HCT116 (cell line): ENCODE data around the gene PVALEF. TPM values are rescaled to one million over a fixed set of nuclear protein-coding genes. Genes with fewer than 3 reads are reported as not detected.
"Not testable (repeated sequence)": the region's sequence is repeated elsewhere in the genome, so short reads cannot be mapped to it uniquely, and the experiment has no call there.

Experiments
- ATAC-seq: fragments of 200-7000 bp; cut with Tn5 transposase; 2 replicates; pipeline ENCODE4 v1.9.1; 2020; ENCODE audit warnings: mild to moderate bottlenecking, moderate library complexity
- BruUV-seq: library from RNA; stranded (reverse); fragments of 400-500 nt; replicated peaks from 2 replicates; lab custom pipeline; 2021; lab: Mats Ljungman, UMichigan
- CTCF ChIA-PET: fragments of 300-600 bp; sonication (Branson Sonifier 250); formaldehyde crosslinking; loops from one replicate; lab custom pipeline; 2021; ENCODE audit warnings: antibody characterized with exemption; lab: Charles Lee
- POLR2A ChIA-PET: fragments of 300-600, 350-600 bp; sonication (Branson Sonifier 250); formaldehyde crosslinking; loops from one replicate; lab custom pipeline; 2021; ENCODE audit warnings: antibody characterized with exemption; lab: Charles Lee
- RAD21 ChIA-PET, 2 experiments: fragments of 300-600 bp; sonication (Branson Sonifier 250); formaldehyde crosslinking; loops; one replicate each; lab custom pipeline; 2023; ENCODE audit warnings: low total read pairs in 2 of 2; ENCODE audit not compliant: uncharacterized antibody in 2 of 2, unreplicated experiment in 2 of 2, low non-redundant PET in 1 of 2; lab: Charles Lee
- DNase-seq: peaks from one replicate; pipeline ENCODE4 v3.0.0-alpha.2; 2010; ENCODE audit warnings: low read depth, low spot score
- H2AFZ ChIP-seq: fragments of 200-600 bp; shearing (Covaris generic), sonication (generic); 2 replicates; pipeline ENCODE4 v1.6.1; 2017; ENCODE audit warnings: low read depth, mixed run types, mixed read lengths, antibody characterized with exemption, low read length; ENCODE audit not compliant: poor library complexity, severe bottlenecking
- H3K27ac ChIP-seq: 2 replicates; pipeline ENCODE4 v1.5.1; 2012; ENCODE audit warnings: low read depth, low read length
- H3K27me3 ChIP-seq: fragments of 200-600 bp; sonication (generic); 2 replicates; pipeline ENCODE4 v1.6.1; 2016; ENCODE audit warnings: mixed run types, low read length, mixed read lengths; ENCODE audit not compliant: insufficient read depth
- H3K36me3 ChIP-seq, 2 experiments: fragments of 200-500 bp in 1 of 2; fragments of 200-600 bp in 1 of 2; sonication (Bioruptor generic) in 1 of 2; sonication (generic) in 1 of 2; 2 replicates each; pipeline versions ENCODE4 v1.5.1 to v1.6.1; 2014 to 2016; ENCODE audit warnings: low read length in 2 of 2, inconsistent platforms in 1 of 2, mixed read lengths in 1 of 2, mixed run types in 1 of 2; ENCODE audit not compliant: insufficient read depth in 2 of 2, control insufficient read depth in 1 of 2
- H3K4me1 ChIP-seq, 2 experiments: fragments of 200-600 bp in 1 of 2; sonication (generic) in 1 of 2; 2 replicates each; pipeline versions ENCODE4 v1.5.1 to v1.6.1; 2012 to 2017; ENCODE audit warnings: low read length in 2 of 2, inconsistent platforms in 1 of 2, mild to moderate bottlenecking in 1 of 2, mixed read lengths in 1 of 2, mixed run types in 1 of 2, moderate library complexity in 1 of 2; ENCODE audit not compliant: insufficient read depth in 2 of 2, control insufficient read depth in 1 of 2
- H3K4me2 ChIP-seq: fragments of 200-600 bp; sonication (generic); 2 replicates; pipeline ENCODE4 v1.6.1; 2017; ENCODE audit warnings: mixed run types, low read length, mixed read lengths
- H3K4me3 ChIP-seq, 2 experiments: fragments of 200-600 bp in 1 of 2; sonication (generic) in 1 of 2; replicated peaks in 1 of 2; 2 replicates each; pipeline ENCODE4 v1.5.1; 2011 to 2016; ENCODE audit warnings: low read length in 2 of 2, control low read depth in 1 of 2, low read depth in 1 of 2, mild to moderate bottlenecking in 1 of 2, mixed read lengths in 1 of 2, mixed run types in 1 of 2
- H3K79me2 ChIP-seq: fragments of 200-600 bp; sonication (generic); 2 replicates; pipeline ENCODE4 v1.6.1; 2017; ENCODE audit warnings: mild to moderate bottlenecking, mixed run types, low read length, moderate library complexity, mixed read lengths; ENCODE audit not compliant: insufficient read depth
- H3K9ac ChIP-seq: fragments of 200-600 bp; sonication (generic); 2 replicates; pipeline ENCODE4 v1.6.1; 2016; ENCODE audit warnings: low read length, mixed read lengths
- H3K9me2 ChIP-seq: fragments of 200-600 bp; sonication (generic), shearing (Covaris generic); 2 replicates; pipeline ENCODE4 v1.6.1; 2017; ENCODE audit warnings: mixed run types, mild to moderate bottlenecking, moderate library complexity; ENCODE audit not compliant: insufficient read depth
- H3K9me3 ChIP-seq, 2 experiments: fragments of 200-500 bp in 1 of 2; fragments of 200-600 bp in 1 of 2; sonication (Bioruptor generic) in 1 of 2; sonication (generic) in 1 of 2; 2 replicates each; pipeline ENCODE4 v1.6.1; 2014 to 2017; ENCODE audit warnings: low read length in 2 of 2, mixed read lengths in 2 of 2, inconsistent platforms in 1 of 2, low read depth in 1 of 2, mild to moderate bottlenecking in 1 of 2, mixed run types in 1 of 2, moderate library complexity in 1 of 2; ENCODE audit not compliant: control insufficient read depth in 1 of 2, insufficient read depth in 1 of 2
- H4K20me1 ChIP-seq: fragments of 200-600 bp; sonication (generic), shearing (Covaris generic); 2 replicates; pipeline ENCODE4 v1.6.1; 2017; ENCODE audit warnings: mixed run types, mild to moderate bottlenecking, moderate library complexity; ENCODE audit not compliant: insufficient read depth
- CBX3 ChIP-seq: IDR thresholded peaks from 2 replicates; pipeline ENCODE4 v1.6.1; 2012; ENCODE audit warnings: low read depth
- ELF1 ChIP-seq: IDR thresholded peaks from 2 replicates; pipeline ENCODE4 v1.6.1; 2012; ENCODE audit warnings: low read depth, borderline replicate concordance
- intact Hi-C: fragments of 100-400 bp; cut with micrococcal nuclease; formaldehyde crosslinking; loops from 2 replicates; pipeline ENCODE4 v1.10.0; 2022
- total RNA-seq: library from RNA; stranded (reverse); gene quantifications from one replicate; pipeline ENCODE4 v1.2.1, GENCODE V29; 2021; ENCODE audit not compliant: unreplicated experiment

The PVALEF gene
- total RNA-seq, 1 experiment from 2014 or later, result not detected

DNA sequence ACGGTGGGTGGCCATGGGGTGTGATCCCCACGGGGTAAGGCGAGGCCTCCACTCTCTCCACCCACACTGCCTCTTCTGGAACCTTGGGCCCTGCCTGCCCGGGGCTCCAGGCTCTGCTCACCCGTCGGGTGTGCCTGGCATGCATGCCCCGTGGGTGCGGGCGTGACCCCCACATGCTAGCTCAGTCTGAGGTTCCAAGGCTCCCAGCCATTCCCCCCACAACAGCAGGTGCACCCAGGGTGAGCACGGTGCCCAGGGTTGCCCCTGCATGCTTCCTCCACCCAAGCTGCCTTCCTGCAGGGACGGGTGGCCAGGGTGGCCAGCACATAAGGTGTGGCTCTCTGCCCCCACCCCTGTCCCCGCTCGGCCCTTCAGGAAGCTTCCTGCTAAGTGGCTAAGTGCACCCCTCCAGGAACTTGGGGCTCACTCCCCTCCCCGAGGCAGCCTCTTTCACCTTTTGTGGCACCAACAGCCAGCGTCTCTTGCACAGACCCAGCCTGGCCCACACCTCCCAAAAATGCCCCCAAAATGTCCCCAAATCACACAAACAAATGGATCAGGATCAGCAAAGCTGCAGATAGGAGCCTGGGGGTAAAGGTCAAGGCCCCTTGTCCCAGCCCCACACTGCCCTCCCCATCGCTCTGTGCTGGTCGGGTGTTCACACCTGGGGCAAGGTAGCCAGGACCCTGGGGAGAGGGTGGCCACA is 21.4 kb upstream of the PVALEF start:
- intact Hi-C loops, result loop anchor here (5.0 kb wide), 2 partner anchors 328 to 343 kb away; no protein-coding TSS in a partner anchor
- H3K36me3 ChIP-seq, result no peaks in the 10 kb centered on the region
- no peaks in the 10 kb centered on the region for H4K20me1 ChIP-seq
- no peak overlapping the region for H3K9ac ChIP-seq
- TF ChIP-seq CBX3, result no peak
- no peaks in the 10 kb centered on the region for H3K9me2 ChIP-seq
- no peaks in the 10 kb centered on the region for H3K27me3 ChIP-seq
- peaks cover 6 to 12% of the 10 kb centered on the region in 2 experiments; a peak in 3 of 4 replicates for H3K4me1 ChIP-seq
- ATAC-seq (no peak), DNase-seq (no peak)
- no peaks in the 10 kb centered on the region for H3K79me2 ChIP-seq
- no peak overlapping the region for H3K4me2 ChIP-seq
- H3K9me3 ChIP-seq, result no peaks in the 10 kb centered on the region
- peak overlapping the region; percentile 9; the same call in 1 of the 2 replicates for H3K27ac ChIP-seq
- ChIA-PET CTCF (interaction anchor here (1.5 to 1.8 kb wide), 3 partner anchors 90 to 394 kb away, joined by 4 to 6 read pairs (median 4); no protein-coding TSS in a partner anchor), RAD21 (interaction anchor here in 1 of 2 experiments (0.6 kb wide), 1 partner anchor 31 kb away, joined by 4 read pairs; no protein-coding TSS in a partner anchor), POLR2A (interaction anchor here (0.7 kb wide), 1 partner anchor 91 kb away, joined by 3 read pairs; no protein-coding TSS in a partner anchor)
- no peak overlapping the region for H2AFZ ChIP-seq
- BruUV-seq, result no TSS peak
- H3K4me3 ChIP-seq, result no peak overlapping the region

DNA sequence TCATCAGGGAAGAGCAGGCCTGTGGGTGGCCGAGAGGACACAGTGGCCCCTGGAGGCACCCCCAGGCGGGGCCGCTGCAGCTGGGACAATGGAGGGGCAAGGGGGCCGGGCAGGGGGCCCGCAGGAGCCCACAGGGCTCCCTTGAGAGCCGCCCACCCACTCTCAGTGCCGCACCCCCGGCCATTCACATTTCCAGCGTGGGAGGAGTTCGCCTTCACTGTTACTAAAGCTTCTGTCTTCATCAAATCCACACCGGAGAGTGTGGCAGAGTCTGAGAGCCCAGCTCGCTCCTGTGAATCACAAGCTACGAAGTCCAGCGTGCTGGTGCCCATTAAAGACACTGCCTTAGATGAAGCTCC is 20.9 kb upstream of the PVALEF start:
- Histone ChIP-seq H3K79me2 (no peaks in the 10 kb centered on the region), H3K4me3 (no peak overlapping the region), H4K20me1 (no peaks in the 10 kb centered on the region), H3K9me3 (no peaks in the 10 kb centered on the region), H3K9ac (no peak overlapping the region), H3K4me1 (peaks cover 6 to 12% of the 10 kb centered on the region in 2 experiments; a peak in 3 of 4 replicates), H3K27me3 (no peaks in the 10 kb centered on the region), H3K27ac (no peak overlapping the region), H3K4me2 (no peak overlapping the region), H3K9me2 (no peaks in the 10 kb centered on the region), H2AFZ (no peak overlapping the region), H3K36me3 (no peaks in the 10 kb centered on the region)
- ChIA-PET POLR2A (interaction anchor here (0.7 kb wide), 1 partner anchor 90 kb away, joined by 3 read pairs; no protein-coding TSS in a partner anchor), RAD21 (interaction anchor here in 1 of 2 experiments (0.6 to 0.7 kb wide), 2 partner anchors 32 to 98 kb away, joined by 4 to 8 read pairs; no protein-coding TSS in a partner anchor), CTCF (no interaction called here)
- no peak for ATAC-seq
- intact Hi-C loops, result loop anchor here (5.0 kb wide), 2 partner anchors 328 to 343 kb away; no protein-coding TSS in a partner anchor
- BruUV-seq, result no TSS peak
- DNase-seq, result no peak
- no peak for TF ChIP-seq ELF1

DNA sequence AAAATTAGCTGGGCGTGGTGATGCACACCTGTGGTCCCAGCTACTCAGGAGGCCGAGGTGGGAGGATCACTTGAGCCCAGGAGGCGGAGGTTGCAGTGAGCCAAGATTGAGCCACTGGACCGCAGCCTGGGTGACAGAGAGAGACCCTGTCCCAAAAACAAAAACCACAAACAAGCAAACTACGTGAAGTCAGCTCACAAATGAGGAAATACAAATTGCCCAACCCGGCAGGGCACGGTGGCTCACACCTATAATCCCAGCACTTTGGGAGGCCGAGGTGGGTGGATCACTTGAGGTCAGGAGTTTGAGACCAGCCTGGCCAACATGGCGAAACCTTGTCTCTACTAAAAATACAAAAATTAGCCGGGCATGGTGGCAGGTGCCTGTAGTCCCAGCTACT is 19.1 kb upstream of the PVALEF start:
- BruUV-seq, H3K27ac ChIP-seq, ATAC-seq, H3K9me3 ChIP-seq, H3K9ac ChIP-seq, RAD21 ChIA-PET, H3K9me2 ChIP-seq, DNase-seq, CTCF ChIA-PET, intact Hi-C loops, H3K36me3 ChIP-seq, H3K79me2 ChIP-seq, H2AFZ ChIP-seq, H3K4me3 ChIP-seq, H4K20me1 ChIP-seq, H3K4me2 ChIP-seq, POLR2A ChIA-PET: not testable (repeated sequence)
- Histone ChIP-seq H3K27me3 (peaks cover 14% of the 10 kb centered on the region; the same call in 1 of the 2 replicates), H3K4me1 (peaks cover 6 to 12% of the 10 kb centered on the region in 2 experiments; a peak in 3 of 4 replicates)
